GM19238 (cell line): Measurements from ENCODE around the gene SPATA31D3.
"Not testable (repeated sequence)": the region's sequence is repeated elsewhere in the genome, so short reads cannot be mapped to it uniquely, and the experiment has no call there.

Experiments
- DNase-seq: peaks from one replicate; pipeline ENCODE4 v3.0.0; 2011; ENCODE audit warnings: low spot score; ENCODE audit not compliant: insufficient read length

Gene SPATA31D3

GRCh38 chr9:81943393-81943792, at the start of gene SPATA31D3:
Gene SPATA31D3 (plus strand): TSS chr9:81943500. CDS start chr9:81943586, 86 bp downstream.
- DNase-seq, result not testable (repeated sequence)

- DNase-seq, result no peak
Observed at GRCh38 chr9:81893929-81894328, 49.4 kb upstream of the SPATA31D3 start.

GRCh38 chr9:81894891-81895290, 48.4 kb upstream of the SPATA31D3 start:
- DNase-seq, result no peak

- no peak for DNase-seq
Observed at GRCh38 chr9:81896070-81896469, 47.2 kb upstream of the SPATA31D3 start.

GRCh38 chr9:81898851-81899250, 44.4 kb upstream of the SPATA31D3 start:
- DNase-seq, result no peak

- no peak for DNase-seq
Observed at GRCh38 chr9:81902196-81902595, 41.1 kb upstream of the SPATA31D3 start.

GRCh38 chr9:81902626-81903025, 40.7 kb upstream of the SPATA31D3 start:
- no peak for DNase-seq

GRCh38 chr9:81906671-81907070, 36.6 kb upstream of the SPATA31D3 start:
- DNase-seq, result no peak

GRCh38 chr9:81912135-81912534, 31.2 kb upstream of the SPATA31D3 start:
- DNase-seq, result no peak

GRCh38 chr9:81915801-81916505, 27.3 kb upstream of the SPATA31D3 start:
- DNase-seq, result no peak

GRCh38 chr9:81918507-81918906, 24.8 kb upstream of the SPATA31D3 start:
- not testable (repeated sequence) for DNase-seq

- DNase-seq, result not testable (repeated sequence)
Observed at GRCh38 chr9:81928305-81928704, 15.0 kb upstream of the SPATA31D3 start, which contains the start of gene SPATA31D4. Gene SPATA31D4 (plus strand): TSS chr9:81928428. CDS start chr9:81928514, 86 bp downstream.

GRCh38 chr9:81930147-81930546, 13.2 kb upstream of the SPATA31D3 start:
- not testable (repeated sequence) for DNase-seq

GRCh38 chr9:81933547-81933946, 9.8 kb upstream of the SPATA31D3 start:
- DNase-seq, result not testable (repeated sequence)

GRCh38 chr9:81948650-81949049, 5.3 kb downstream of the SPATA31D3 start:
- not testable (repeated sequence) for DNase-seq

- no peak for DNase-seq
Observed at GRCh38 chr9:81953096-81953495, 9.8 kb downstream of the SPATA31D3 start.

GRCh38 chr9:81955625-81956024, 12.3 kb downstream of the SPATA31D3 start:
- no peak for DNase-seq

GRCh38 chr9:81964218-81965171, 21.2 kb downstream of the SPATA31D3 start:
- no peak for DNase-seq

GRCh38 chr9:81968026-81968425, 24.7 kb downstream of the SPATA31D3 start:
- DNase-seq, result no peak

- DNase-seq, result no peak
Observed at GRCh38 chr9:81969971-81970370, 26.7 kb downstream of the SPATA31D3 start.

- no peak for DNase-seq
Observed at GRCh38 chr9:81971727-81972126, 28.4 kb downstream of the SPATA31D3 start.

GRCh38 chr9:81974764-81975163, 31.5 kb downstream of the SPATA31D3 start:
- DNase-seq, result no peak
